ENCODE data around the gene MRPL38.
"Not testable (repeated sequence)": the region's sequence is repeated elsewhere in the genome, so short reads cannot be mapped to it uniquely, and the experiment has no call there.

Gene MRPL38

DNA sequence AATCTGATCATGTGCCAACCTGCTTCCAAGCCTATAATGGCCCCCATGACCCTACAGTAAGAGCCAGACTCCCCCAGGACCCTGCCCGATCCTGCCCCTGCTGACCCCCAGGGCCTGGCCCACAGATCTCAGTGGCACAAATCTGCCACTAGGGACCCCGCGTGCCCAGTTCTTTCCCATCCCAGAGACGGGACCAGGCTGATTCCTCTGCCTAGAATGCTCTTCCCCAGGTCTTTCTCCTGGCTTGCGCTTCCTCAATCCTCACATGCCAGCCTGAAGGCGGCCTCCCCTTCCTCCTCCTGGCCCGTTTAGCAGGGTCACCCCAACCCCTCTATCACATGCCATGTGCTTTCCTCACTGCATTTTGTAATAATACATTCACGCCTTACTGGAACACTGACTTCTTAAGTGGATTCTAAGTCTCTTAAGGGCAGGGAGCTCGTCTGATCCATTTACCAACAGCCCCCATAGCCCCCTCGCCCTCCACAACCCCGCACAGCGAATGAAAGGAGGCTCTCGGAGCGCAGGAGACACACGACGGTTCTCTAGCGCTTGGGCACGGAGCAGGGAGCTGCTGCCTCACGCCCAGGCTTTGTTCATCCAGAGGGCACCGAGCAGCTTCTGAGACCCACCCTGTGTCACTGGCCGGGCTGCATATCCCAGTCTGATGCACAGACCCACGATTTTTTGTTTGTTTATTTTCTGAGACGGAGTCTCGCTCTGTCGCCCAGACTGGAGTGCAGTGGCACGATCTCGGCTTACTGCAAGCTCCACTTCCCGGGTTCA lies 9.1 kb downstream of the MRPL38 start:
- no peak for DNase-seq

DNA sequence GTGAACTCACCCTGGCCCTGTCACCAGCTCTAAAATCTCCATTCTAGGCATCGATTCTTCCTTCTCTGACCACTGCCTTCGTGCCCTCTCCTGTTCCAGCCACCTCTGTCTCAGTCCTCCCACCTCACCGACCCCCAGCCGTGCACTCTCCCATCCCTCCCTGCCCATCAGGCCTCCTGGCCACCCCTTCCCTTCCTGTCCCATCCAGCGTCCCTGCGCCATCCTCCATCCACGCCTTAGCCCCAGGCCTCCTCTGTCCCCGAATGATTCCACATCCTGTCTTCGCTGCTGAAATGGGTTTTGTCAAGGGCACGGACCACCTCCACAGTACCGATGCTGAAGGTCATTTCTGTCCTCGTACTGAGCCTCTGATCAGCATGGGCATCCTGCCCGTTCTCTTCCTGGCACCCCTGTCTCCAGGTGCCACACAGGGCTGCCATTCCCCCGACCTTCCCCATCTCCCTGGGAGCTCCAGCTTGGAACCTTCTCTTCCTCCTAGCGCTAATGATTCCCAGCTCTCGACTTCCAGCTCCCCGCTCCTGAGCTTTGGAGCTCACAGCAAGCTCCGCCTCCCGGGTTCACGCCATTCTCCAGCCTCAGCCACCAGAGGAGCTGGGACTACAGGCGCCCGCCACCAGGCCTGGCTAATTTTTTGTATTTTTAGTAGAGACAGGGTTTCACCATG lies 10.5 kb downstream of the MRPL38 start:
- no peak for DNase-seq

DNA sequence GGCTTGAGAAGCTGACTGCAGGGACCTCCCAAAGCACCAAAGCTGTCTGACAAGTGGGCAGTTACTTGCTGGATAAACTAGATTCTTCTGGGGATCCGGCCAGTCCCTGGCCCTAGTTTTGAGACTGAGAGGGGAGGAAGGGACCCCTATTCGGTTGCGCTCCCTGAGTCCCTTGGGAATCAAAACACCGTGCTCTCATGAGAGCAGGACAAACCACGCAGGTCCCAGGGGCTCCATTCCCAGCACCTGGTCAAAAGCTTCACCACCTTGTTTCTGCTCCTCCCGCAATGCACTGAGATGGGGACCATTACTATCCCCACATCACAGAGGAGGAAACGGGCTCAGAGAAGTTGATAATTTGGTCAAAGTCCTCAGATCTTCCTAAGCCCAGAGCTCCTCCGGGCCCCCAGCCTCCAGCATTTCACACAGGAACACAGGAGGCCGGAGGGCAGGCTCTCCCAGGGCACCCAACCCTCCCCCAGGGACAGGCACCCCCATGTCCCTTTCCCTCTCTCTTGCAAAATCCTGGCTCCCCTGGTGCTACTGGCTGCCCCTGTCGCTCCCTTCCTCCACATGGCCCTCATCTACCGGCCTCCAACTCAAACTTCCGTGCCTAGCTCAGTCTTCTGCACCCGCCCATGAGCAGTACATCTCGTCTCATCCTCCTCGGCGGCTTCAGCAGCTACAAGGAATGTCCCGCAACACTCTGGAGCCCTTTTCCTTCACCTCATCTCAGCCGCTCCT lies 11.2 kb downstream of the MRPL38 start:
- no peak for DNase-seq

DNA sequence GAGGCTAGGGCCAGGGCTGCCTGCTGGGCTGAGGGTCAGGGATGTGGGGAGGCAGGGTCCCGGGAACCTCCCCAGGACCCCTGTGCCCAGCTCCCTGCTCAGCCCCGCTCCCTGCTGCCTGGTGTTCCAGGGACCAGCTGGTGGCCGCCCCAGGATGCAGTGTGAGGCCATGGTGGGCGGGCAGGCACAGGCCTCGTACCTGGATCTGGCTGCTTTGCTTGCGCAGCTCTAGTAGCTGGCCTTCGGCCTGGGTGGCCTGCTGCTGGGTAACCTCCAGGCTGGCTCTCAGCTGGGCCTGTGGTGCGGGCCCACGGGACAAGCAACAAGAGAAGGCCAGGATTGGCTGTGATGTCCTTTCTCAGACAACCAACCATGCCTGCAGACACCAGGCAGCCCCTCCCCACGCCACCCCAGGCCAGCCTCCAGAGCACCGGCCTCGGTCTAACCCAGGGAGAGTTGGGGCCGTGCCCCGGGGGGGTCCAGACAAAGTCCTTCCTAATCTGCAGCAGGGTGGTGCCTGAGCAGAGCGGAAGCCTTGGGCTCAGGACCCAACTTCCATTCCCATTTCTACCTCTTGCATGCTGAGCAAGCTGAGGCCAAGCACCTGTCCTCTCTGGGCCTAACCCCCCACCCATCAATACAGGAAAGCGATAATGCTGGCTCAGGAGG lies 12.0 kb downstream of the MRPL38 start:
- no peak for DNase-seq

DNA sequence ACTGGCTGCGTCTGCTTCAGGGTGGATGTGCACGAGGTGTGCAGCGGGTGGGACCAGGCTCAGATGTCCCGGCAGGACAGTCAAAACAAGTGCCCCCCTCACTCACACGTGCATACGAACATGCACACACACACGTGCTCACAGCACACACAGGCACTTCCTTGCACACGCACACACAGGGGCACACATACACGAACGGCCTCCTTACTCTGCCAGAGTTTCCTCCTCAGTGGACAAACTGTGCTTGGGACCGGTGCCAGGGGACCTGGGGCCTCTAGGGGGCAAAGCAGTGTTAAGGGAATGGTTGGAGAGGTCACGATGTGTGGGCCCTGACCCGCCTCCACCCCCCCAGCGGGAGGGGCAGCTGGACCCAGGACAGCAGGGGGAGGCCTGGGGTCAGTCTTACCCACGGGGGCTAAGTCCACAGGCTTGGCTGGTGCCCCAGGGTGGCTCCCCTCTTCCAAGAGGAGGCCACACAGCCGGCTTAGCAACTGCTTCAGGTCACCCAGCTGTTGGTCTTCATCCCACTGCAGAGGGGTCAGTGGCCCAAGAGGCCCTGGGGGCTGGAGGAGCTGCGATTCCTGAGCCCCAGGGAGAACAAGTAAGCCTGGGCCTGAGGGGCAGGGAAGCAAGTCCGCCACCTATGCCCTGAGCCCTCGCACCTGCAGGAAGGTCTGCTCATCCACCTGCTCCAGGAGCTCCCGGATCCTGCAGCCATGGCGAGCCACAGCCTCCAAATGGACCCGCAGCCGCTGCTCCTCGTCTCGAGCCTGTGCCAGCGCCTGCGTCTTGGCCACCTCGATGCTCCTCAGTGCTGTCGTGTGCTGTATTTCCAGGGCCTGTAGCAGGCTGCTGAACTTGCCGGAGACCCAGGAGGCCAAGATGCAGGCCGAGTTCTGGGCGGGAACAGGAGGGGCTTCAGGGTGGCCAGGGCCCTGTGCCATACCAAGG lies 12.8 kb downstream of the MRPL38 start:
- DNase-seq = no peak

DNA sequence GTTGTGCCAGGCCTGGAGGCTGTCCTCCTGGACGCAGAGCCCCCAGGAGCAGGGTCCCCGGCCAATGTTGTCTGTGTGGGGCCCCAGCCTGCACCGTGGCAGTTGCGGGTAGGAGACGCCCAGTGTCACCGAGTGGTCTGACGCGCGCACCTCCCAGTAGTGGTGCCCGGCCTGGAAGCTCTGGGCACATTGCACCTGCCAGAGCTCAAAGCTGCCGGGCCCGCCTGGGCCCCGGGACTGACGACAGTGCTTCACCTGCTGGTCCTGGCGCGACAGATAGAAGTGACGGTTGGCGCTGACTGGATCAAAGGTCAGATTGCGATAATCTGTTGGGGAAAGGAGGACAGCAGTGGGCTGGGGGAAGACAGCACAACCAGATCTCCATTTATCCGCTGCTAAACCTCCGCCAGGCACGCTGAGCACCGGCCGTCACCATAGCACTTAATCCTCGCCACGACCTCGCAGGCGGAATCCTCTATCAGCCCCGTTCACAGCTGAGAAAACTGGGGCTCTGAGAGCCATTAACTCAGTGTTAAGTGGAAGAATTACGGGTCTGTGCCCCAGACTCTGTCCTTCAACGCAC lies 13.6 kb downstream of the MRPL38 start:
- no peak for DNase-seq

DNA sequence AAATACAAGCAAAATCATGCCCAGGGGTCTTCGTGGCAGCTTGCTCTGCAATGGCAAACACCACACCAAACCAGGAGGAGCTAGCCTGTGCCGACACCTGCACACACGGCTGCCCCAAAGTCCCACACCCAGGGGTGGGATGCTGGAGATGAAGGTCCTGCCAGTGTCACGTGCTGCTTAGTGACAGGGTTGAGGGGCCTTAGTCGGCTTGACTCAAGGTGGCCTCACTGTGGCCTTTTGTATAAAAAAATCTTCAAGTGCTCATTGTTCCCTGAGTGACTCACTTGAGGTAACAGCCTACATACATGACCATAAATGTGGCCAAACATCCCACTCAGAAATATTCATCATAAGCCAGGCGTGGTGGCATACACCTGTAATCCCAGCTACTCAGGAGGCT lies 15.2 kb downstream of the MRPL38 start:
- DNase-seq = no peak

DNA sequence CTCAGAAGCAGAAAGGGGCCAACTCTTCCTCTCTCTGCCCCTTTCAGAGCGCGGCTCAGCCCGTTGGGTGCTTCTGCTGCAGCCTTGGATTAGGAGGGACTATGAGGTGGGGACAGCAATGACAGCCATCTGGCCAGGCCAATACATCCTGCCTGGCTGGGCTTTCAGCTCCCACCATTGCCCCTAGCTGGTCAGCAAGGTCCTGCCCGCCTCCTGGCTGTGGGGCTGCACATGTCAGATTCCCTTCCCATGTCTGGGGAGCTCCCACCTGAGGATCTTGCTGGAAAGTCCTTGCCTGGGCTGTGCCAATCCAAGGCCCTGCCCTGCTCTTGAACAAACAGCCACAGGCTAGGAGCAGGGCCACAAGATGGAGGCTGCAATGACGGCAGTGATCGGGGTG lies 16.2 kb downstream of the MRPL38 start:
- DNase-seq = no peak

DNA sequence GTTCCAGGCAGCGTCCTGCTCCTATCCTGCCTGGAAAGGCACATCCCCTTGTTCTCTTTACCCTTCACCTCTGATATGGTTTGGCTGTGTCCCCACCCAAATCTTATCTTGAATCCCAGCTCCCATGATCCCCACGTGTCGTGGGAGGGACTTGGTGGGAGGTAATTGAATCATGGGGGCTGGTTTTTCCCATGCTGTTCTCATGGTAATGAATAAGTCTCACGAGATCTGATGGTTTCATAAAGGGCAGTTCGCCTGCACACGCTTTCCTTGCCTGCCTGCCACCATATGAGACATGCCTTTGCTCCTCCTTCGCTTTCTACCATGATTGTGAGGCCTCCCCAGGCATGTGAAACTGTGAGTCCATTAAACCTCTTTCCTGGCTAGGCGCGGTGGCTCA lies 18.8 kb downstream of the MRPL38 start:
- DNase-seq = not testable (repeated sequence)

DNA sequence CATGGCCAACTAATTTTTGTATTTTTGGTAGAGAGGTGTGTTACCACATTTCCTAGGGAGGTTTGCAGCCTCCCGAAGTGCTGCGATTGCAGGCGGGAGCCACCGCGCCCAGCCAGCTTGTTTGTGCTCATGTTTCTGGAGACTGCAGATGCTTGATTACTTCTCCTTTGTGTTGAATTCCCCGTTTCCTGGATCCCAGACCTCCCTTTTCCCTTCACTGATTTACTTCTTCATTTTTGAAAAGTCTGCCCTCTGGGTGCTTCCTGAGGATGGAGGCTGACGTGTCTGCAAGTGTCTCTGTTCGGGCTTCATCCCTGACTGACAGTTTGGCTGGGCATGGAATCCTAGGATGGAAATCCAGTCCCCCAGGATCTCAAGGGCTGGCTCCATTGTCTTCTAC lies 19.3 kb downstream of the MRPL38 start:
- DNase-seq = no peak

DNA sequence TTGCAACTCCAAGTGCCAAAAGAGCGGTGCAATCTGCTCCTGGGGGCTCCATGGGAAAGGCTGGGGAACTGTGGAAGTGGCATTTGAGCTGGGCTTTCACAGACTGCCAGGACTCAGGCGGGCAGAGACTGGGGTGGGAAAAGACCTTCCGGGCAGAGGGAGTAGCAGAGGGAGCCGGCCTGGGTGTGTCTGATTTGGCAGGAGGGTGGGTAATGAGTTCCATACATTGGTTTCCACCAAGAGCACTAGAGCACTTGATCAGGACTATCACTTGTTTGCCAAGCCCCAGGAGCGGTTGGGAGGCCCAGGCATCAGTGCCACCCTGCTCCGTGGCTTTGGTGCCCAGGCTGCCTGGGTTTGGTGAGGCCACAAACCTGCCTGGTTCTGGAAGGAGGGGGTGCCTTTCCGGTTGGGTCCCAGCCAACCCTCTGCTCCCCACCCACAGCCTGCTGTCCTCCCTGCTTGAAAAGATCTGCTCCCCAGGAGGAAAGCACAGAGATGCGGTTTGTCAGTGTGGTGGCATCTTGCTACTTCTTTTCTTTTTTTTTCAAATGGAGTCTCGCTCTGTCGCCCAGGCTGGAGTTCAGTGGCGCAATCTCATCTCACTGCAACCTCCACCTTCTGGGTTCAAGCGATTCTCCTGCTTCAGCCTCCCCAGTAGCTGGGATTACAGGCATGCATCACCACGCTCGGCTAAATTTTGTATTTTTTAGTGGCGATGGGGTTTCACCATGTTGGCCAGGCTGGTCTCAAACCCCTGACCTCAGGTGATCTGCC lies 22.8 kb downstream of the MRPL38 start:
- DNase-seq = no peak

DNA sequence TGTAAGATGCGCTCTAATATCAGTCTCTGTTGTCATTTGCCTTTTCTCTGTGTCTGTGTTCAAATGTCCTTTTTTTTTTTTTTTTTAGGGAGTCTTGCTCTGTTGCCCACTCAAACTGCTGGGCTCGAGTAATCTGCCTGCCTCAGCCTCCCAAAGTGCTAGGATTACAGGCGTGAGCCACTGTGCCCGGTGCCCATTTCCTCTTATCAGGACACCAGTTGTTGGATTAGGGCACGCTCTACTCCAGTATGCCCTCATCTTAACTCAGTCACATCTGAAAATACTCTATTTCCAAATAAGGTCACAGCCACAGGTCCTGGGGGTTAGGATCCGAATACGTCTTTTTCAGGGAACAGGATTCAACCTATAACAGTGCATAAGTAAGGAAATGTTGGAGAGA lies 24.4 kb downstream of the MRPL38 start:
- DNase-seq = no peak

DNA sequence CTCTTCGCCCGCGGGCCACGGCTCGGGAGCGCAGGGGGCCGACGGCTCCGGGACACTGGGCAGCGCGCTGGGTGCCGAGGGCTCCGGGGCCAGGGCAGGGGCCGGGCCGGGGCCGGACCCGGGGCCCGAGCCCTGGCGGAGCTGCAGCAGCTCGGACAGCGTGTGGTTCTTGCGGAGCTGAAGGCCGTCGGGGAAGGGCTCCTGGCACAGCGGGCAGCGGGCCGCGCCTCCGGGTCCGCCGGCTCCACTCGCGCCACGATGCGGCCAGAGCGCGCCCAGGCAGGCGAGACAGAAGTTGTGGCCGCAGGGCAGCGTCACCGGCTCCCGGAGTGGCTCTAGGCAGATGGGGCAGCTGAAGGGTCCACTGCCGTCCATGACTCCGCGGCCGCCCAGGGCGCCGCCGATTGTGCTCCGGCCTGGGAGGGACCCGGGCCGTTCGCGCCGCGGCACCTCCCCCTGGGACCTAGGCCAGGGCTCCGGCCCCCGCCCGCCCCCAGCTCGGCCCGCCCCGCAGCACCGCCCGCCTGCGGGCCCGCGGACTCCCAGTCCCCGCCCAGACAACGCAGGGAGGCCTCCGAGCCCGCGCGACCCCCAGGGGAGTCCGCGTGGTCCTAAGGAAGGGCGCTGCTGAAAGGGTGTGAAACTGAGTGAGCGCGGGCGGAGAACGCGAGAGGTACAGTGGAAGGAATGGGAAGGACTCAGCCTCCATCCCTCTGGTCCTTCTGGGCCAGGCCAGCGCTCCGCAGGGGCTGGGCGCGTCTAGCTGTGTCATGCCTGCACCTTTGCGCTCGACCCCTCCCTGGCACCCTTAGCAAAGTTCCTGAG lies 26.3 kb downstream of the MRPL38 start, which contains the start of gene TRIM47:
TSS of gene TRIM47 (minus strand) at position 408 of the 825 bp plus-strand sequence. CDS start at position 375, 33 bp downstream.
- DNase-seq = no peak

DNA sequence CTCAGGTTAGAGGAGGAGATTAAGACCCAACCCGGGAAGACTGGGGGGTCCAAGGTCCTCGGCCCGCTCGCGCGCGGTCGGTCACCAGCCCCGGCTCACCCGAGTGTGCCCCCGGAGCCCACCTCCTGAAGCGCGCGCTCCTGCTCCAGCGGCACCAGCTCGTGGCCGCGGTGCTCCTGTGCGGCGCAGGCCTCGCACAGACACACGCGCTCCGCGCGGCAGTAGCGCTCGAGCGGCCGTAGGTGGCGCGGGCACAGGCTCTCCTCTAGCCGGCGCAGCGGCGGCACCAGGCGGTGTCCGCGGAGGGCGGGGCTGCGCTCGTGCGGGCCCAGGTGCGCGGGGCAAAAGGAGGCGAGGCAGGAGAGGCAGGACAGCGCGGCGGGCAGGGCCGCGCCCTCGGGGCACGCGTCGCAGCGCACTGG lies 26.9 kb downstream of the MRPL38 start:
- peak; percentile 27 to 69 (median 36) for DNase-seq

DNA sequence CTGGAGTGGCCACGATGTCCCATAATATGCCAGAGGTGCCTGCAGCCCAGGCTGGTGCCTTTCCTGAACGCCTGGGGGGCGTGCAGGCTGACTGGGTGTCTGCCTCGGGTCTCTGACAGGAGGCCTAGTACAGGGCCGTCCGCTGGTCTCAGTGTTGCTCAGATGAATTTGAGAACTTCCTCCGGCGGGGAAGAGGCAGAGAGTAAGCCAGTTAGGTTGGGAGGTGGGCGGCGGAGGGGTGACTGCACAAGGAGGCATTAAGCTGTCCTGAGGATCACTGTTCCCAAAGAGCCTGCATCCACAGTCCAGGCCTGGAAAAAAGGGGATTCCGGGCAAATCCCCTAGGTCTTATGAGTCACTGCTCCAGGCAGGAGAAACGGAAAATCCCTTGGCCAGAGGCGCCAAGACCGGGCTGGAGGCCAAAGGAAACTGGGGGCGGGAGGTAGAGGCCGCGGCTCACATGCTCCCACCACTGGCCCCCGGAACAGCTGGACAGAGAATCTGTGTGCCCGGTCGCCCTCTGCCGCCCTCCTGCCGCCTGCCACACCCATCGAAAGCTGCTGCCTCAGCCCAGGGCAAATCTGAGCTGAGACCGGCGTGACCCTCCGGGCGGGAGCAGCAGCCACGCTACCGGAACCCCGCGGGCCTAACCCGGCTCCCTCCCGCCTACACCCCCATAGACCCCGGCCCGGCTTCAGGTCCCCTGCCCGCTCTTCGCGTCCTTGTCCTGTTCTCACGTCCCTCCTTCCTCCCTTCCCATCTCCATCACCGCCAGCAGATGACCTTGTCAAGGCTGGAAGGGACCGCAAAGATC lies 27.5 kb downstream of the MRPL38 start:
- peak in 1 of 4 experiments; percentile 30 for DNase-seq

DNA sequence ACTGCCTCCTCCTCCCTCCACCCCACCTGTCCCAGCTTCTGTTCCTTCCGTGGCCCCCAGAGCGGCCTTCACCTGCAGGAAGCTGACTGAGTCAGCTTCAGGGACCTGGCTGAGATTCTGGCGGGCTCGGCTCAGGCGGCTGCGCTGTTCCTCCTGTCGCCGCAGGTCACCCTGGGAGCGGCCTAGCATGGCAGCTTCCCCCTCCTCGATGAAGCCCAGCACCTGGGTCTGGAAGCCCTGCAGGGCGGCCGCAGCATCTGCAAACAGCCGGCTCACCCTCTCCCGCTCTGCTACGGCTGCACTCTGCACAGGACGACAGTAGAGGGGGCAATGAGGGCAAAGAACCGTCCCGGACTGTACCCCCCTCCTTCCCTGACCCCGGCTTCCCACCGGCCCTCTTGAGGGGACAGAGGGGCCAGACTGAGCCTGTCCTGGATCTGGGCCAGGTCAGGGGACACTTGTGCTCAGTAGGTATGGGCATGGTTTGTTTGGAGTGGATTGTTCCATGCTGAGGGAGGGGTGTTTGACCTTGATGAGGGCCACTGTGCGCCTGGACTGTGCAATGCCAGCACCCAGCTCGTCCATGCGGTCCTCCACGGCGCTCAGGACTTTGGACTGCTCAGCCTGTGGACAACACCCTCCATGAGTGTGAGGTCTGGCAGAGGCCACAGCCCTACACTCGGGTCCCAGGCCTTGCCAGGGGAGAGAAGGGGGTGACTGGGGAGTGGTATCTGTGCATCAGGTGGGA lies 28.3 kb downstream of the MRPL38 start:
- peak in 2 of 4 experiments; percentile 56 to 67 for DNase-seq

DNA sequence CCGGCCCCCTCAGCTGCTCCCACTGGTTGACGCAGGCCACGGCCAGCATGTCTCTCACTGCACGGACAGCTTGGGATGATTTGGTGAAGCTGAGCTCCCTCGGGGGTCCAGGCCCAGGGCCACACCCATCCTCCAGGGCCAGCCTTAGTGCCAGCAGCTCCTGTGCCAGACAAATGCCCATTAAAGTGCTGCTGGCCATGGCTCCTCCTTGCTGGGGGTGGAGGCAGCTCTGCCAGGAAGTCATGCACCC lies 28.8 kb downstream of the MRPL38 start:
- no peak for DNase-seq

DNA sequence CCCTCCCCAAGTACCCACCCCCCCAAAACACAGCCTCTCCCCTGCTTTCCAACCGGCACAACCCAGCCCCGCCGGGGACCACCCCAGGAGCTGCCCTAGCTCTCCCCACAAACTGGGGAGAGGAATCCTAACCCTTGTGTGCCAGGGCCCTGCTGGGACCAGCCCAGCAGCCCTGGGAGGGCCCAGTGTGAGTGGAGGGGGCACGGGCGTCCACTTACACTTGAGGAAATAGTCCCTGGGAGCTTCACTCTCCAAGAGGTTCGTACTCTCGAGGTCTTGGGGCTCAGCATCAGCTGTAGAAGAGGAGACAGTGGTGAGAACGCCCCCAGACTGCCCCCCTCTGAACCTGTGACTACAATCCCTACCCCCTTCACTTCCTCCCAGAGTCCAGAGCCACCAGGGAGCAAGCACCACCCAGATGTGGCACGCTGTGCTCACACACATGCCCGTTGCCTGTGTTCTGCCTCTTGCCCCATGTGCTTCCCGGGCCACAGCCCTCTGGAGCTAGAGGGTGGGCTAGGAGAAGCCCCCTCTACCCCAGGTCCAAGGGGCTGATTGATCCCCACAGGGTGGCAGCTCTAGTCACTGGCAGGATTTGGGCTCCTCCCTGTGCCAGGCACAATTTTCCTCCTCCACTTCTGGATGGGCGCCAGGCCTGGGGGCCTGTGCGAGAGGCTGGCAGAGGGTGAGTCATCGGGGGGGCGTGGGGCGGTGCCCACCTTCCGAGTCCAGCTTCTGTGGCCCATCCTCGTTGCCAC lies 29.3 kb downstream of the MRPL38 start:
- no peak for DNase-seq

All from activated naive CD4-positive, alpha-beta T cell (primary cell).